ENCODE results near the gene RPP30. TPM values are rescaled to one million over a fixed set of nuclear protein-coding genes. Genes with fewer than 3 reads are reported as not detected.

Gene RPP30
- total and polyA plus RNA-seq, 2 of the 13 experiments (the other 11 are each of a cell fraction or from before 2014, with no cell fraction given) = 27.1 to 65.0 TPM

GRCh38 chr10:90871766-90872647 is at the start of gene RPP30 (continued):
- TF ChIP-seq MYC (CRISPR knock-in tag; IDR thresholded peaks at IDR 0.05; ENCODE audit: borderline replicate concordance) (peak; percentile 23; the same call in 1 of the 2 replicates), SOX5 (CRISPR knock-in tag; IDR thresholded peaks at IDR 0.05; ENCODE audit: borderline replicate concordance) (no peak), POLR2AphosphoS5 (IDR thresholded peaks at IDR 0.05; ENCODE audit: low read depth, low read length) (peak; percentile 83), HNF1A (IDR thresholded peaks at IDR 0.05; ENCODE audit: low read depth) (peak; percentile 37; the same call in 1 of the 2 replicates), HNF1A (CRISPR knock-in tag; IDR thresholded peaks at IDR 0.05; ENCODE audit: borderline replicate concordance) (no peak), FOXK1 (CRISPR knock-in tag; IDR thresholded peaks at IDR 0.05; ENCODE audit: borderline replicate concordance, low read depth) (0 out of 2 replicates have a peak, but pooled peaks have one; percentile 38), DRAP1 (CRISPR knock-in tag; IDR thresholded peaks at IDR 0.05) (peak; percentile 41; the same call in 1 of the 2 replicates), CC2D1A (CRISPR knock-in tag; IDR thresholded peaks at IDR 0.05) (0 out of 2 replicates have a peak, but pooled peaks have one; percentile 36), ZNF274 (CRISPR knock-in tag; IDR thresholded peaks at IDR 0.05) (peak; percentile 53; the same call in 1 of the 2 replicates), ZNF282 (IDR thresholded peaks at IDR 0.05; ENCODE audit: partially characterized antibody) (no peak), CENPBD1 (CRISPR knock-in tag; IDR thresholded peaks at IDR 0.05; ENCODE audit: borderline replicate concordance, low read depth) (0 out of 2 replicates have a peak, but pooled peaks have one; percentile 24), ZNF883 (CRISPR knock-in tag; IDR thresholded peaks at IDR 0.05; ENCODE audit: not compliant biosample characterization) (peak; percentile 32), PTBP1 (IDR thresholded peaks at IDR 0.05; ENCODE audit: low read depth, low read length, poor library complexity, severe bottlenecking) (peak; percentile 40), ZNF567 (CRISPR knock-in tag; IDR thresholded peaks at IDR 0.05; ENCODE audit: borderline replicate concordance) (0 out of 2 replicates have a peak, but pooled peaks have one; percentile 39), HNRNPLL (IDR thresholded peaks at IDR 0.05; ENCODE audit: low read depth, low read length, poor library complexity, severe bottlenecking) (peak; percentile 91), CBFB (CRISPR knock-in tag; IDR thresholded peaks at IDR 0.05) (peak; percentile 70; the same call in 1 of the 2 replicates), ZNF619 (CRISPR knock-in tag; IDR thresholded peaks at IDR 0.05) (peak; percentile 78; the same call in 1 of the 2 replicates), MED1 (CRISPR knock-in tag; IDR thresholded peaks at IDR 0.05) (peak; percentile 35; the same call in 1 of the 2 replicates), ZNF530 (CRISPR knock-in tag; IDR thresholded peaks at IDR 0.05; ENCODE audit: low read depth) (no peak)
- TF ChIP-seq, protein P1, sequence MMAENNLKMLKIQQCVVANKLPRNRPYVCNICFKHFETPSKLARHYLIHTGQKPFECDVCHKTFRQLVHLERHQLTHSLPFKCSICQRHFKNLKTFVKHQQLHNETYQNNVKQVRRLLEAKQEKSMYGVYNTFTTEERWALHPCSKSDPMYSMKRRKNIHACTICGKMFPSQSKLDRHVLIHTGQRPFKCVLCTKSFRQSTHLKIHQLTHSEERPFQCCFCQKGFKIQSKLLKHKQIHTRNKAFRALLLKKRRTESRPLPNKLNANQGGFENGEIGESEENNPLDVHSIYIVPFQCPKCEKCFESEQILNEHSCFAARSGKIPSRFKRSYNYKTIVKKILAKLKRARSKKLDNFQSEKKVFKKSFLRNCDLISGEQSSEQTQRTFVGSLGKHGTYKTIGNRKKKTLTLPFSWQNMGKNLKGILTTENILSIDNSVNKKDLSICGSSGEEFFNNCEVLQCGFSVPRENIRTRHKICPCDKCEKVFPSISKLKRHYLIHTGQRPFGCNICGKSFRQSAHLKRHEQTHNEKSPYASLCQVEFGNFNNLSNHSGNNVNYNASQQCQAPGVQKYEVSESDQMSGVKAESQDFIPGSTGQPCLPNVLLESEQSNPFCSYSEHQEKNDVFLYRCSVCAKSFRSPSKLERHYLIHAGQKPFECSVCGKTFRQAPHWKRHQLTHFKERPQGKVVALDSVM (CRISPR knock-in tag; IDR thresholded peaks at IDR 0.05) = 0 out of 2 replicates have a peak, but pooled peaks have one; percentile 17
- TF ChIP-seq, protein P2, sequence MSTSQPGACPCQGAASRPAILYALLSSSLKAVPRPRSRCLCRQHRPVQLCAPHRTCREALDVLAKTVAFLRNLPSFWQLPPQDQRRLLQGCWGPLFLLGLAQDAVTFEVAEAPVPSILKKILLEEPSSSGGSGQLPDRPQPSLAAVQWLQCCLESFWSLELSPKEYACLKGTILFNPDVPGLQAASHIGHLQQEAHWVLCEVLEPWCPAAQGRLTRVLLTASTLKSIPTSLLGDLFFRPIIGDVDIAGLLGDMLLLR (CRISPR knock-in tag; IDR thresholded peaks at IDR 0.05) = no peak

Measured in HepG2 (cell line).